ENCODE measurements around the gene SECISBP2.
"Not testable (repeated sequence)": the region's sequence is repeated elsewhere in the genome, so short reads cannot be mapped to it uniquely, and the experiment has no call there.

The SECISBP2 gene

DNA sequence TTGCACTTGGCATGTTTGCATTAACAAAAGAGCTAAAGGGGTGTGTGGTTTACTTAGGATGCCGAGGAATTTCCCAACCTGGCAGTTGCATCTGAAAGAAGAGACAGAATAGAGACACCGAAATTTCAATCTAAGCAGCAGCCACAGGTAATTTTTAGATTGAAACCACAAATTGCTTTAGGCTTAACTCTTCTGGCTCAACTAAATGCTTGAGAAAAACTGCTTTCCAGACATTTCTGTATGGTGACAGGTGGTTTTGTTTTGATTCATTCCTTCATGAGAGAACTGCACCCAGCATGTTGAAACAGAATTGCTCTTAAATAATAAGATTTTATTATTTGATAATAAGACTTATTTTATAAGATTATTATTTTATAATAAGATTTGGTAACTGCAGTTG is 21.5 kb downstream of the SECISBP2 start:
- TF ChIP-seq, protein P1, sequence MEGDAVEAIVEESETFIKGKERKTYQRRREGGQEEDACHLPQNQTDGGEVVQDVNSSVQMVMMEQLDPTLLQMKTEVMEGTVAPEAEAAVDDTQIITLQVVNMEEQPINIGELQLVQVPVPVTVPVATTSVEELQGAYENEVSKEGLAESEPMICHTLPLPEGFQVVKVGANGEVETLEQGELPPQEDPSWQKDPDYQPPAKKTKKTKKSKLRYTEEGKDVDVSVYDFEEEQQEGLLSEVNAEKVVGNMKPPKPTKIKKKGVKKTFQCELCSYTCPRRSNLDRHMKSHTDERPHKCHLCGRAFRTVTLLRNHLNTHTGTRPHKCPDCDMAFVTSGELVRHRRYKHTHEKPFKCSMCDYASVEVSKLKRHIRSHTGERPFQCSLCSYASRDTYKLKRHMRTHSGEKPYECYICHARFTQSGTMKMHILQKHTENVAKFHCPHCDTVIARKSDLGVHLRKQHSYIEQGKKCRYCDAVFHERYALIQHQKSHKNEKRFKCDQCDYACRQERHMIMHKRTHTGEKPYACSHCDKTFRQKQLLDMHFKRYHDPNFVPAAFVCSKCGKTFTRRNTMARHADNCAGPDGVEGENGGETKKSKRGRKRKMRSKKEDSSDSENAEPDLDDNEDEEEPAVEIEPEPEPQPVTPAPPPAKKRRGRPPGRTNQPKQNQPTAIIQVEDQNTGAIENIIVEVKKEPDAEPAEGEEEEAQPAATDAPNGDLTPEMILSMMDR (IDR thresholded peaks at IDR 0.05; ENCODE audit: insufficient read depth, low read depth, low read length, missing control alignments), result no peak
- no peak overlapping the region for H3K4me3 ChIP-seq (ENCODE audit: low read depth, low read length)

DNA sequence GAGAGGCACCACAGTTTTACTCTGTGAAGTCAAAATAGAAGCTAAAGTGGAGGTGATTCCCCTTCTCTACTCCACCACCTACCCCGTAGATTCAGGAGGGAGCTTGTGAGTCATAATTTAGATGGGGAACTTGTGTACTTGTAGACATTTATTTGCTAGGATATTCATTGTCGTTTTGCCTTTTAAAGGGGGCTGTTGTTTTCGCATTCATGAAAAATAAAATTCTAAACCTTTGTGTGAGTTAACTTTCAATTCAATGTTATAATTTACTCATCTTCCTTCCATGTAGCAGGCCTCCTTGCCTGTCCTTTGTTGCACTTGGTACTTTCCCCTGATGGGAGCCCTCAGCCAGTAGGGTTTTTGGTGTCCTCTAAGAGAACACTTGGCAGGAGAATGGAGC is 22.0 kb downstream of the SECISBP2 start:
- TF ChIP-seq, protein P1 (IDR thresholded peaks at IDR 0.05; ENCODE audit: insufficient read depth, low read depth, low read length, missing control alignments), result no peak
- peak; percentile 56 for DNase-seq (ENCODE audit: low read depth)
- H3K4me3 ChIP-seq (ENCODE audit: low read depth, low read length), result no peak overlapping the region

More for the DNA sequence above, 21.5 kb downstream of the SECISBP2 start:
- peak; percentile 38 for DNase-seq (ENCODE audit: low read depth)

DNA sequence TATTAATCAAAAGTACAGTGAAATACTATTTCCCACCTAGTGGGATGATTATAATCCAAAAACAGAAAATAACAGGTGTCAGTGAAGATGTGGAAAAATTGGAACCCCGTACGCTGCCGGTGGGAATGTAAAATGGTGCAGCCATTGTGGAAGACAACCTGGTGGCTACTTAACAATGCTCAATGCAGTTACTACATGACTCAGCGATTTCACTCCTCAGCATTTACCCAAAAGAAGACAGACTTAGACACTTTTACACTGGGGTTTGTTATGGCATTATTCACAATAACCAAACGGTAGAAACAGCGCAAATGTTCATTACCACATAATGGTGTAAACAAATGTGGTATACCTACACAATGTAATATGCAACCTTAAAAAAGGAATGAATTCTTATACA is 23.9 kb downstream of the SECISBP2 start:
- no peak for DNase-seq (ENCODE audit: low read depth)
- TF ChIP-seq, protein P1 (IDR thresholded peaks at IDR 0.05; ENCODE audit: insufficient read depth, low read depth, low read length, missing control alignments), result no peak
- no peak overlapping the region for H3K4me3 ChIP-seq (ENCODE audit: low read depth, low read length)

- DNase-seq (ENCODE audit: low read depth), result no peak
- TF ChIP-seq, protein P1 (IDR thresholded peaks at IDR 0.05; ENCODE audit: insufficient read depth, low read depth, low read length, missing control alignments), result no peak
- H3K4me3 ChIP-seq (ENCODE audit: low read depth, low read length), result no peak overlapping the region
Observed at GRCh38 chr9:89342948-89343347, 24.6 kb downstream of the SECISBP2 start.

- not testable (repeated sequence) for DNase-seq (ENCODE audit: low read depth); H3K4me3 ChIP-seq (ENCODE audit: low read depth, low read length)
Observed at GRCh38 chr9:89343812-89344211, 25.5 kb downstream of the SECISBP2 start.

- H3K4me3 ChIP-seq (ENCODE audit: low read depth, low read length), result no peak overlapping the region
- DNase-seq (ENCODE audit: low read depth), result no peak
- TF ChIP-seq, protein P1 (IDR thresholded peaks at IDR 0.05; ENCODE audit: insufficient read depth, low read depth, low read length, missing control alignments), result no peak
Observed at GRCh38 chr9:89345476-89345875, 27.2 kb downstream of the SECISBP2 start.

GRCh38 chr9:89346696-89347095 is 28.4 kb downstream of the SECISBP2 start:
- TF ChIP-seq, protein P1 (IDR thresholded peaks at IDR 0.05; ENCODE audit: insufficient read depth, low read depth, low read length, missing control alignments), result no peak

More at GRCh38 chr9:89346696-89347095, 28.4 kb downstream of the SECISBP2 start:
- no peak for DNase-seq (ENCODE audit: low read depth)
- H3K4me3 ChIP-seq (ENCODE audit: low read depth, low read length), result no peak overlapping the region
